Aorta (tissue), 5 donors: Measurements from ENCODE around the gene RRN3. TPM values are rescaled to one million over a fixed set of nuclear protein-coding genes. Genes with fewer than 3 reads are reported as not detected.

Experiments
- ATAC-seq: fragments of 200-7000 bp; cut with Tn5 transposase; one replicate; pipeline ENCODE4 v1.9.1; 2022; ENCODE audit warnings: moderate library complexity; ENCODE audit not compliant: low FRiP score
- DNase-seq, 2 donors: peaks; one replicate each; pipeline ENCODE4 v3.0.0-alpha.2; 2020
- H3K27ac ChIP-seq, 2 donors: one replicate each; pipeline ENCODE4 v1.5.1; 2013; ENCODE audit warnings: low read length in 2 of 2, mild to moderate bottlenecking in 2 of 2, moderate library complexity in 2 of 2, control low read depth in 1 of 2, inconsistent platforms in 1 of 2, low read depth in 1 of 2
- H3K27me3 ChIP-seq, 2 donors: one replicate each; pipeline ENCODE4 v1.6.1; 2013; ENCODE audit warnings: control low read depth in 1 of 2, low read length in 1 of 2, mild to moderate bottlenecking in 1 of 2, moderate library complexity in 1 of 2; ENCODE audit not compliant: insufficient read depth in 2 of 2, control insufficient read depth in 1 of 2
- H3K36me3 ChIP-seq, 2 donors: one replicate each; pipeline ENCODE4 v1.6.1; 2013; ENCODE audit warnings: control low read depth in 1 of 2, low read length in 1 of 2, mild to moderate bottlenecking in 1 of 2; ENCODE audit not compliant: insufficient read depth in 2 of 2, control insufficient read depth in 1 of 2
- H3K4me1 ChIP-seq, 2 donors: one replicate each; pipeline ENCODE4 v1.6.1; 2013; ENCODE audit warnings: low read length in 2 of 2, control low read depth in 1 of 2, mild to moderate bottlenecking in 1 of 2, moderate library complexity in 1 of 2; ENCODE audit not compliant: insufficient read depth in 2 of 2, control insufficient read depth in 1 of 2
- H3K4me3 ChIP-seq, 2 donors: one replicate each; pipeline ENCODE4 v1.5.1; 2013; ENCODE audit warnings: low read length in 2 of 2, control low read depth in 1 of 2, mild to moderate bottlenecking in 1 of 2
- H3K9me3 ChIP-seq: one replicate; pipeline ENCODE4 v1.6.1; 2013; ENCODE audit warnings: mild to moderate bottlenecking, low read length; ENCODE audit not compliant: control insufficient read depth
- WGBS, 2 donors: extraction: QIAGEN DNeasy Blood & Tissue Kit; methylation state at CpG; one replicate each; pipeline ENCODE4 v1.1.7; 2013; 5-methylcytosine and 5-hydroxymethylcytosine counted together
- intact Hi-C, 2 donors: fragments of 100-400 bp; cut with DNase I; formaldehyde crosslinking; loops; one replicate each; pipeline versions ENCODE4 v1.14.2 to v1.15.0; 2022
- polyA plus RNA-seq, 2 donors: library from polyadenylated mRNA; stranded (reverse); fragments of 200-250 nt; gene quantifications; one replicate each; pipeline ENCODE4 v1.2.3, GENCODE V29; 2013
- total RNA-seq, 2 donors: library from RNA; stranded (reverse); fragmentation: NEBNext Ultra II Directional; extraction: Animal tissue kit (Norgen Biotek cat#: 25700); gene quantifications; one replicate each; pipeline ENCODE4 v1.2.1, GENCODE V29; 2021
- donor health status: healthy with polysubstance abuse.
- donor health status: Bipolar disorder and iron deficiency.
- donor health status: DM: no; HTN: no; CAD: no.
- donor health status: DM: no; HTN: no; CAD: no.
- donor health status: DM: yes; HTN: yes; CAD: no.

Gene RRN3
- total and polyA plus RNA-seq, 4 donors, result 9.4 to 22.9 (median 15.4) TPM

GRCh38 chr16:15044286-15044685 lies 49.8 kb downstream of the RRN3 start:
- Histone ChIP-seq H3K9me3 (no peaks in the 10 kb centered on the region), H3K27me3 (no peaks in the 10 kb centered on the region), H3K36me3 (peaks cover 3 to 7% of the 10 kb centered on the region in 2 donors), H3K4me3 (no peak overlapping the region), H3K27ac (no peak overlapping the region), H3K4me1 (no peaks in the 10 kb centered on the region)
- 89% methylated on average over 11 of the region's 11 CpGs for WGBS, 2 donors
- intact Hi-C loops, result no loop called here
- no peak for ATAC-seq
- DNase-seq, result no peak

- no peaks in the 10 kb centered on the region for H3K27me3 ChIP-seq
Measured at GRCh38 chr16:15043344-15043743, 50.7 kb downstream of the RRN3 start.

DNA sequence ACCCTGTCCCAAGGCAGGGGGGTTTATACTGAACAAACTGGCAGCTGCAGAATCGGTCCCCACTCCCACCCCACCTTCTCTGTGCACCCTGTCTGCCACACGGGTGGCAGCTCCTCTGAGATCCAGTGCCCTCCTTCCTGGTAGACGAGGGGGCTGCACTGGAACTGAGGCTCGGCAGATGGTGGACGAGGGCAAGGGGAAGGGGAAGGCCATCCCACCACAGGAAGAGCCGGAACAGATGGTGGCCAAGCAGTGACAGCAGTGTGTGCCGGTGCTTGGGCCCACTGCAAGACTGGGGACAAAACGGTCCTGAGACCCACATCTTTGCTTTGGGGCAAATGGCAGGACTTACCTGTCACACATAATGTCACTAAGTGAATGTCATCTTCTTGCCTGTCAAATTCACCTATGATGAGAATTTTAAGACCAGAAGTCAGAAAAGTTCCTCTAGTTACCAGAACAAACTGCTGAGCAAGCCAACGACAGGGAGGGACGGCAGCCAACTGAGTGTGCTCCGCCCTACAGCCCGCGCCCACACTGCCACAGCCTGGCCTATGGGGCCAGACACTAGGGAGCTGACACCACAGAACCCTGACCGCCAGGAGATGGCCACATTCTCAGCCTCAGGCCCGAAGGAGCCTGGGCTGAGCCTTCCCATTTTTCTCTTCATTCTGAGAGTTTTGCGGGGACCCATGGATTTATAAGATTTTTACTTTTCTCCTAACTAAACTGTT lies 52.6 kb downstream of the RRN3 start:
- DNase-seq, result peak; percentile 93 to 94
- no peak overlapping the region for H3K4me3 ChIP-seq
- no peaks in the 10 kb centered on the region for H3K9me3 ChIP-seq
- intact Hi-C loops, result no loop called here
- ATAC-seq, result peak; percentile 94
- no peaks in the 10 kb centered on the region for H3K27me3 ChIP-seq
- peaks cover 7 to 10% of the 10 kb centered on the region in 2 donors for H3K36me3 ChIP-seq
- no peaks in the 10 kb centered on the region for H3K4me1 ChIP-seq
- no peak overlapping the region for H3K27ac ChIP-seq
- WGBS, 2 donors, result 24 to 29% methylated on average over 16 of the region's 16 CpGs

More at GRCh38 chr16:15043344-15043743, 50.7 kb downstream of the RRN3 start:
- Histone ChIP-seq H3K27ac (no peak overlapping the region), H3K4me3 (no peak overlapping the region), H3K36me3 (peaks cover 6 to 7% of the 10 kb centered on the region in 2 donors), H3K4me1 (no peaks in the 10 kb centered on the region), H3K9me3 (no peaks in the 10 kb centered on the region)
- ATAC-seq (no peak), DNase-seq (no peak)
- intact Hi-C loops, result no loop called here
- WGBS, 2 donors, result 95 to 96% methylated on average over 5 of the region's 5 CpGs

DNA sequence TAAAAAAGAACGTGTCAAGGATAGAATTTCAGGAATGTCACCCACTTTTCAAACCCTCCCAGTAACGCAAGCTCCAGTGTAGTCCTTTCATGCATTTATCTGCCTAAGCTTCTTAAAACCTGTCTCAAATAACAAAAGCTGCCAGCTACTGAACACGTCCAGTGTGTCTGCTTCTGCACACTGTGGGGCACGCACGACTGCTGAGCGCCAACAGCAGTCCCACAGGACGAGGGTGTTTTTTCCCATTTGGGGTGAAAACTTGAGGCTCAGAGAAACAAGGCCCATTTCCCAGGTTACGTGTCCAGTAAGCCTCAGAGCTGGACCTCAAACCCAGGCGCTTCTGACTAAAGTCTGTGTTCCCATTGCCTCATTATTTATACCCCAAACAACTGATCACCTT lies 55.4 kb downstream of the RRN3 start:
- Histone ChIP-seq H3K27ac (no peak overlapping the region), H3K4me1 (no peaks in the 10 kb centered on the region), H3K27me3 (no peaks in the 10 kb centered on the region), H3K36me3 (peaks cover 6 to 21% of the 10 kb centered on the region in 2 donors), H3K9me3 (no peaks in the 10 kb centered on the region), H3K4me3 (no peak overlapping the region)
- intact Hi-C loops, result no loop called here
- ATAC-seq (no peak), DNase-seq (no peak)
- 74 to 78% methylated on average over 9 of the region's 9 CpGs for WGBS, 2 donors

GRCh38 chr16:15037745-15038144 lies 56.3 kb downstream of the RRN3 start:
- Histone ChIP-seq H3K4me3 (no peak overlapping the region), H3K4me1 (no peaks in the 10 kb centered on the region), H3K36me3 (peaks cover 6 to 28% of the 10 kb centered on the region in 2 donors), H3K27ac (no peak overlapping the region), H3K27me3 (no peaks in the 10 kb centered on the region), H3K9me3 (no peaks in the 10 kb centered on the region)
- ATAC-seq (no peak), DNase-seq (no peak)
- intact Hi-C loops, result no loop called here
- 78 to 83% methylated on average over 4 of the region's 4 CpGs for WGBS, 2 donors

GRCh38 chr16:15037003-15037402 lies 57.1 kb downstream of the RRN3 start:
- WGBS, 2 donors, result 73 to 78% methylated on average over 10 of the region's 10 CpGs
- H3K4me1 ChIP-seq, result no peaks in the 10 kb centered on the region
- H3K4me3 ChIP-seq, result no peak overlapping the region
- H3K9me3 ChIP-seq, result no peaks in the 10 kb centered on the region
- ATAC-seq, result no peak
- H3K27ac ChIP-seq, result no peak overlapping the region
- H3K36me3 ChIP-seq, result peaks cover 6 to 28% of the 10 kb centered on the region in 2 donors
- intact Hi-C loops, result no loop called here
- H3K27me3 ChIP-seq, result no peaks in the 10 kb centered on the region
- DNase-seq, result no peak

DNA sequence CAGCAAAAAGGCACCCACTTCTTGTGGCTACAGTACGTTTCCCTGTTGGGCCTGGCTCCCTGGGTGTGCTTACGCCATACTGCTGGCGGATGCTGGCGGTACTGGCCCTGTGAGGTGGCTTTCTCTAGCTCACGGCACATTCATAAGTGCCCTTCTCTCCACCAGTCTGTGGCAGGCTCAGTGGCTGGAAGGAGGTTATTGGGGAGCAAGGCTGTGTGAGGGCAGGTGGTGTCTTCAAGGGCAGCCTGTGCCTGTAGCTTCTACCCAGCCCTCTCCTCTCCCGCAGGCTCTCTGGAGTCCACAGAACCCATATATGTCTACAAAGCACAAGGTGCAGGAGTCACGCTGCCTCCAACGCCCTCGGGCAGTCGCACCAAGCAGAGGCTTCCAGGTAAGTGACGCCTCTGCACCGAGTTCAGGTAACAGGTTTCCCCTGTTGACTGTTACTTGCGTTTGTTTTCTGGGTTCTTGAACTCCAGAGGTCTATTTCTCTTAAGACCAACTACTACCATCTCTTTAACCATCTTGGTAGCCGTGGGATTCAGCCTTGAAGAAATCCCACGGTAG lies 58.8 kb downstream of the RRN3 start:
- ATAC-seq (no peak), DNase-seq (peak in 1 of 2 donors; percentile 65)
- no peak overlapping the region for H3K4me3 ChIP-seq
- intact Hi-C loops, result no loop called here
- H3K27me3 ChIP-seq, result no peaks in the 10 kb centered on the region
- H3K27ac ChIP-seq, result no peak overlapping the region
- 77 to 79% methylated on average over 15 of the region's 15 CpGs for WGBS, 2 donors
- no peaks in the 10 kb centered on the region for H3K4me1 ChIP-seq
- H3K36me3 ChIP-seq, result peaks cover 2 to 29% of the 10 kb centered on the region in 2 donors
- H3K9me3 ChIP-seq, result no peaks in the 10 kb centered on the region

DNA sequence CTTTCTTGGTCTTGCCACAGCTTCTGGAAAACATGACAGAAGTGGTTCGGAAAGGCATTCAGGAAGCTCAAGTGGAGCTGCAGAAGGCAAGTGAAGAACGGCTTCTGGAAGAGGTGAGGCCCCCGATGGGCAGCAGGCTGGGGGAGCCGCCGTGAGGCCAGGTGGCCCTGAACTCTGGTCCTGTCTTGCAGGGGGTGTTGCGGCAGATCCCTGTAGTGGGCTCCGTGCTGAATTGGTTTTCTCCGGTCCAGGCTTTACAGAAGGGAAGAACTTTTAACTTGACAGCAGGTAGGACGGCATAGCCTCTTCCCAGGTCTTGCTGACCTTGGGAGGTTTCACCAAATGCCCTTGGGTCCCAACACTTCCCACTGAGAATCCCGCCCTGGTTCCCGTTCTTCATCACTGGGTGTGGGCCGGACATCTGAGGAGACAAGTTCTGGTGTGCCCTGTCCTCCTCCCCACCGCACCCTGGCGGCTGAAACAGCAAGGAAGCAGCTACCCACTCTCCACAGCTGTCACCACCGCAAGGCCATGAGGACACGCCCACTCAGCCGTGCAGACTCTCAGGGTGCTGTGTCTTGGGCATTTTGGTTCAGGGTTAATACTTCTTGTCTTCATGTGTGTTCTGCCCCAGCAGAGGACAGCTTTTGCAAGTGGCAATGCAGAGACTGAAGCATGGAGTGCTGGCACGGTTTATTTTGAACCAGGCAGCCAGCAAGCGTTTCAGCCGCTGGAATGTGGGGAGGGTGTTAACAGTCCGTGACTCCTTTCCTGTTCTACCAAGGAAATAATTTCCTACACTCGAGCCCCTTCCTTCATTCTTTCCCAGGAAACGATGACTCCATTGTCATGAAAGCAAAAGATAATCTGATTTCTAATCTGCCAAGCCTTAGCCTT lies 59.6 kb downstream of the RRN3 start:
- no peaks in the 10 kb centered on the region for H3K9me3 ChIP-seq
- H3K4me1 ChIP-seq, result no peaks in the 10 kb centered on the region
- WGBS, 2 donors, result 73 to 75% methylated on average over 23 of the region's 23 CpGs
- peak; percentile 31 for ATAC-seq
- H3K36me3 ChIP-seq, result peaks cover 2 to 29% of the 10 kb centered on the region in 2 donors
- H3K27me3 ChIP-seq, result no peaks in the 10 kb centered on the region
- no peak overlapping the region for H3K27ac ChIP-seq
- peak in 1 of 2 donors; percentile 61 for DNase-seq
- no peak overlapping the region for H3K4me3 ChIP-seq
- intact Hi-C loops, result no loop called here
